SU-DHL-6 (cell line): ENCODE results near the gene ONECUT3.

Source experiments
- H2AFZ ChIP-seq: fragments of 200-600 bp; sonication (generic); 2 replicates; pipeline ENCODE4 v1.6.1; 2014; ENCODE audit warnings: low read depth, mild to moderate bottlenecking, moderate library complexity, mixed read lengths, antibody characterized with exemption, low read length; ENCODE audit not compliant: severe bottlenecking
- H3F3A ChIP-seq: fragments of 200-600 bp; shearing (Covaris generic); 2 replicates; pipeline ENCODE4 v1.6.0; 2016; ENCODE audit warnings: antibody characterized with exemption, mild to moderate bottlenecking; ENCODE audit not compliant: insufficient read depth
- H3K27ac ChIP-seq: fragments of 200-600 bp; sonication (generic); 2 replicates; pipeline ENCODE4 v1.5.1; 2016; ENCODE audit warnings: low read depth, mild to moderate bottlenecking, low read length, moderate library complexity, mixed read lengths
- H3K27me3 ChIP-seq: fragments of 200-600 bp; sonication (generic), shearing (Covaris generic); 2 replicates; pipeline ENCODE4 v1.6.0; 2014; ENCODE audit warnings: mild to moderate bottlenecking, low read length
- H3K36me3 ChIP-seq: fragments of 200-600 bp; sonication (generic); 2 replicates; pipeline ENCODE4 v1.6.1; 2014; ENCODE audit warnings: mild to moderate bottlenecking, low read length, mixed read lengths
- H3K4me2 ChIP-seq: fragments of 300-600, 200-600 bp; shearing (Covaris generic), sonication (generic); 2 replicates; pipeline ENCODE4 v1.6.0; 2014; ENCODE audit warnings: low read length, low read depth, mild to moderate bottlenecking; ENCODE audit not compliant: poor library complexity, severe bottlenecking
- H3K4me3 ChIP-seq: fragments of 200-600 bp; sonication (generic); 2 replicates; pipeline ENCODE4 v1.5.1; 2014; ENCODE audit warnings: antibody characterized with exemption, low read length, mild to moderate bottlenecking, mixed read lengths; ENCODE audit not compliant: insufficient read depth, poor library complexity, severe bottlenecking
- H3K79me2 ChIP-seq: fragments of 200-600 bp; sonication (generic); 2 replicates; pipeline ENCODE4 v1.6.1; 2014; ENCODE audit warnings: mild to moderate bottlenecking, low read length, moderate library complexity; ENCODE audit not compliant: insufficient read depth
- H3K9ac ChIP-seq: fragments of 200-600 bp; sonication (generic); 2 replicates; pipeline ENCODE4 v1.7.0; 2014; ENCODE audit warnings: mild to moderate bottlenecking, low read length
- H3K9me2 ChIP-seq: fragments of 200-600 bp; sonication (generic); replicated peaks from 2 replicates; pipeline ENCODE4 v1.6.1; 2014; ENCODE audit warnings: low read length; ENCODE audit not compliant: insufficient read depth
- H3K9me3 ChIP-seq: fragments of 200-600 bp; sonication (generic); 2 replicates; pipeline ENCODE4 v1.6.1; 2014; ENCODE audit warnings: low read length, mixed read lengths; ENCODE audit not compliant: insufficient read depth
- H4K20me1 ChIP-seq: fragments of 200-600 bp; sonication (generic); 2 replicates; pipeline ENCODE4 v1.6.1; 2014; ENCODE audit warnings: low read depth, mild to moderate bottlenecking, antibody characterized with exemption, low read length, moderate library complexity, mixed read lengths
- CTCF ChIP-seq: fragments of 200-600 bp; sonication (generic); IDR thresholded peaks from one replicate; pipeline ENCODE4 v1.5.1; 2017; ENCODE audit warnings: antibody characterized with exemption, mild to moderate bottlenecking, low read length, moderate library complexity; ENCODE audit not compliant: insufficient read depth, poor library complexity, severe bottlenecking
- EZH2phosphoT487 ChIP-seq: fragments of 200-600 bp; sonication (generic), shearing (Covaris generic); conservative IDR thresholded peaks from 2 replicates; pipeline ENCODE4 v1.6.1; 2018; ENCODE audit warnings: mild to moderate bottlenecking, antibody characterized with exemption, low read length, moderate library complexity, mixed read lengths

ONECUT3 gene

DNA sequence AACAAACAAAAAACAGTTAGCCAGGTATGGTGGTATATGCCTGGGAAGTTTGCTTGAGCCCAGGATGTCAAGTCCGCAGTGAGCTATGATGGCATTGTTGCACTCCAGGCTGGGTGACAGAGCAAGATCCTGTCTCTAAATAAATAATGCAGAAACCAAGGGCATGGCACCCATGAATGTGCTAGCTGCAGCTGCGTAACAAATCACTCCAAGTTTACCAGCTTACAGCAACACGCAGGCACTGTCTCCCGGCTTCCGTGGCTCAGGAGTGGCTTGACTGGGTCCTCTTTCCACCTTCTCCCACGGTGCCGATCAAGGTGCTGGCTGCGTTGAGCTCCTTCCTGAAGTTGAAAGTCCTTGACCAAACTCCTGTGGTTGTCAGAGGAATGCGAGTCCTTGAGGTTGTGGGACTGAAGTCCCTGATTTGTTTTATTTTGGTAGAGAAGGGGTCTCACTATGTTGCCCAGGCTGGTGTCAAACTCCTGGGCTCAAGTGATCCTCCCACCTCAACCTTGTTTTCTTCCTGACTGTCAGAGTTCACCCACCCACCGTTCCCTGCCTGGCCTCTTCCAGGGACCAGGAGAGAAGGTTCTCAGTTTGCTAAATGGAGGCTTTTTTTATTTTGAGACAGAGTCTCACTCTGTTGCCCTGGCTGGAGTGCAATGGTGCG, 13.2 kb upstream of the ONECUT3 start:
- H3K36me3 ChIP-seq = no peaks in the 10 kb centered on the region
- H3K79me2 ChIP-seq = no peaks in the 10 kb centered on the region
- no peak overlapping the region for H2AFZ ChIP-seq
- H3K27ac ChIP-seq = no peak overlapping the region
- H3K4me2 ChIP-seq = no peak overlapping the region
- H3K27me3 ChIP-seq = no peaks in the 10 kb centered on the region
- TF ChIP-seq CTCF (no peak), EZH2phosphoT487 (no peak)
- no peaks in the 10 kb centered on the region for H4K20me1 ChIP-seq
- no peaks in the 10 kb centered on the region for H3F3A ChIP-seq
- no peak overlapping the region for H3K9ac ChIP-seq
- H3K4me3 ChIP-seq = no peak overlapping the region
- H3K9me3 ChIP-seq = no peaks in the 10 kb centered on the region
- no peaks in the 10 kb centered on the region for H3K9me2 ChIP-seq

GRCh38 chr19:1742989-1743696, 10.2 kb upstream of the ONECUT3 start:
- Histone ChIP-seq H4K20me1 (no peaks in the 10 kb centered on the region), H3K4me3 (no peak overlapping the region), H3K27me3 (no peaks in the 10 kb centered on the region), H3F3A (no peaks in the 10 kb centered on the region), H3K9me3 (no peaks in the 10 kb centered on the region), H3K4me2 (no peak overlapping the region), H3K79me2 (no peaks in the 10 kb centered on the region), H3K36me3 (no peaks in the 10 kb centered on the region), H3K27ac (no peak overlapping the region), H3K9ac (no peak overlapping the region), H3K9me2 (no peaks in the 10 kb centered on the region), H2AFZ (no peak overlapping the region)
- no peak for TF ChIP-seq CTCF
- no peak for TF ChIP-seq EZH2phosphoT487

DNA sequence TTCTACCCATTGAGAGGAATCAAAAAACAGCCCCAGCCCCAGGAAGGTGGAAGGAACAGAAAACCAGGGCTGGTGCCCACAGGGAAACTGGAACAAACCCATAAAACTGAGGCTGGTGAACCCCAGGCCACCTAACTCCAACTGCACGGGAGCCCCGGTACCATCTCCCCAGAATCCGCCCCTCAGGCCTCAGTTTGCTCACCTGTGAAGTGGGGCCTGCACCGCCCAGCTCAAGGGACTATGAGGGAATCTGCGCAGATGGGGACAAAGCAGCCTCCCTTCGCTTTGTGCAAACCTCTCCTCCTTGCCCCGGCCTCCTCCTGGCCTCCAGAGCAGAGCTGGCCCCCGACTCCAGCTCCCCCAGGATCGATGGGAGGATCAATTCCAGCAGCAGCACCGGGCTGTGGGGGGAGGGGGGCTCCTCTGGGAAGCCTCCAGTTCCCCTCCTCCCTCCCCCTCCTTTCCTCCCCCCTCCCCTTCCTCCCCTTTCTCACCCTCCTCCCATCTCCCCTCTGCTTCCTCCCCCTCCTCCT, 9.1 kb upstream of the ONECUT3 start:
- no peaks in the 10 kb centered on the region for H3K36me3 ChIP-seq
- no peak overlapping the region for H3K4me3 ChIP-seq
- H3K9me3 ChIP-seq = no peaks in the 10 kb centered on the region
- H2AFZ ChIP-seq = no peak overlapping the region
- no peak overlapping the region for H3K27ac ChIP-seq
- no peak overlapping the region for H3K4me2 ChIP-seq
- no peaks in the 10 kb centered on the region for H3K9me2 ChIP-seq
- no peaks in the 10 kb centered on the region for H3K27me3 ChIP-seq
- TF ChIP-seq CTCF = no peak
- no peak for TF ChIP-seq EZH2phosphoT487
- H4K20me1 ChIP-seq = no peaks in the 10 kb centered on the region
- H3F3A ChIP-seq = no peaks in the 10 kb centered on the region
- H3K79me2 ChIP-seq = no peaks in the 10 kb centered on the region
- H3K9ac ChIP-seq = no peak overlapping the region
